ENCODE measurements around the gene HNRNPK.

HNRNPK gene

GRCh38 chr9:83962165-83962564, 17.9 kb downstream of the HNRNPK start:
- Histone ChIP-seq H2AFZ (ENCODE audit: low read depth, low read length) (no peak overlapping the region), H3K36me3 (ENCODE audit: insufficient read depth, low read length) (peaks cover 4% of the 10 kb centered on the region; the same call in 1 of the 2 replicates), H3K9ac (ENCODE audit: low read depth, low read length) (no peak overlapping the region), H3K4me1 (ENCODE audit: insufficient read depth, low read length) (peaks cover 3% of the 10 kb centered on the region), H3K4me3 (ENCODE audit: low read depth in 1 of 2, low read length in 2 of 2) (no peak overlapping the region), H4K20me1 (ENCODE audit: insufficient read depth, low read length) (0 out of 2 replicates have a peak, but pooled peaks cover 5% of the 10 kb centered on the region), H3K27me3 (ENCODE audit: insufficient read depth, low read length, poor library complexity) (no peaks in the 10 kb centered on the region), H3K27ac (ENCODE audit: low read length) (no peak overlapping the region), H3K9me3 (ENCODE audit: insufficient read depth, low read length, severe bottlenecking) (no peaks in the 10 kb centered on the region), H3K79me2 (ENCODE audit: insufficient read depth, low read length) (no peaks in the 10 kb centered on the region), H3K4me2 (ENCODE audit: insufficient read depth, low read length) (no peak overlapping the region)
- DNase-seq (no peak), ATAC-seq (ENCODE audit: insufficient read depth, low read depth) (no peak)
- no peak for TF ChIP-seq CTCF (IDR thresholded peaks at IDR 0.05; ENCODE audit: borderline replicate concordance, extremely low read depth, low read length, poor library complexity, severe bottlenecking)
- no peak for TF ChIP-seq EZH2 (IDR thresholded peaks at IDR 0.05; ENCODE audit: borderline replicate concordance, low read depth, low read length, severe bottlenecking)

- Histone ChIP-seq H3K9me3 (ENCODE audit: insufficient read depth, low read length, severe bottlenecking) (no peaks in the 10 kb centered on the region), H2AFZ (ENCODE audit: low read depth, low read length) (no peak overlapping the region), H3K4me2 (ENCODE audit: insufficient read depth, low read length) (no peak overlapping the region), H3K27me3 (ENCODE audit: insufficient read depth, low read length, poor library complexity) (no peaks in the 10 kb centered on the region), H3K4me3 (ENCODE audit: low read depth in 1 of 2, low read length in 2 of 2) (no peak overlapping the region), H3K27ac (ENCODE audit: low read length) (no peak overlapping the region), H3K9ac (ENCODE audit: low read depth, low read length) (no peak overlapping the region), H3K36me3 (ENCODE audit: insufficient read depth, low read length) (no peaks in the 10 kb centered on the region), H3K79me2 (ENCODE audit: insufficient read depth, low read length) (peaks cover 3% of the 10 kb centered on the region), H3K4me1 (ENCODE audit: insufficient read depth, low read length) (peaks cover 10% of the 10 kb centered on the region), H4K20me1 (ENCODE audit: insufficient read depth, low read length) (0 out of 2 replicates have a peak, but pooled peaks cover 4% of the 10 kb centered on the region)
- ATAC-seq (ENCODE audit: insufficient read depth, low read depth) (no peak), DNase-seq (no peak)
- TF ChIP-seq EZH2 (IDR thresholded peaks at IDR 0.05; ENCODE audit: borderline replicate concordance, low read depth, low read length, severe bottlenecking) (no peak), CTCF (IDR thresholded peaks at IDR 0.05; ENCODE audit: borderline replicate concordance, extremely low read depth, low read length, poor library complexity, severe bottlenecking) (no peak)
Observed at GRCh38 chr9:83960991-83961390, 19.0 kb downstream of the HNRNPK start.

- TF ChIP-seq CTCF (IDR thresholded peaks at IDR 0.05; ENCODE audit: borderline replicate concordance, extremely low read depth, low read length, poor library complexity, severe bottlenecking) (no peak), EZH2 (IDR thresholded peaks at IDR 0.05; ENCODE audit: borderline replicate concordance, low read depth, low read length, severe bottlenecking) (no peak)
- Histone ChIP-seq H3K4me2 (ENCODE audit: insufficient read depth, low read length) (no peak overlapping the region), H3K4me3 (ENCODE audit: low read depth in 1 of 2, low read length in 2 of 2) (no peak overlapping the region), H2AFZ (ENCODE audit: low read depth, low read length) (no peak overlapping the region), H3K4me1 (ENCODE audit: insufficient read depth, low read length) (peaks cover 23% of the 10 kb centered on the region), H3K27me3 (ENCODE audit: insufficient read depth, low read length, poor library complexity) (no peaks in the 10 kb centered on the region), H4K20me1 (ENCODE audit: insufficient read depth, low read length) (no peaks in the 10 kb centered on the region), H3K79me2 (ENCODE audit: insufficient read depth, low read length) (peaks cover 8% of the 10 kb centered on the region), H3K9ac (ENCODE audit: low read depth, low read length) (no peak overlapping the region), H3K36me3 (ENCODE audit: insufficient read depth, low read length) (no peaks in the 10 kb centered on the region; the same call in 1 of the 2 replicates), H3K9me3 (ENCODE audit: insufficient read depth, low read length, severe bottlenecking) (no peaks in the 10 kb centered on the region), H3K27ac (ENCODE audit: low read length) (no peak overlapping the region)
- DNase-seq (no peak), ATAC-seq (ENCODE audit: insufficient read depth, low read depth) (no peak)
Observed at GRCh38 chr9:83959061-83959460, 21.0 kb downstream of the HNRNPK start.

- TF ChIP-seq CTCF (IDR thresholded peaks at IDR 0.05; ENCODE audit: borderline replicate concordance, extremely low read depth, low read length, poor library complexity, severe bottlenecking), result no peak
- TF ChIP-seq EZH2 (IDR thresholded peaks at IDR 0.05; ENCODE audit: borderline replicate concordance, low read depth, low read length, severe bottlenecking), result no peak
- Histone ChIP-seq H3K36me3 (ENCODE audit: insufficient read depth, low read length) (peaks cover 1% of the 10 kb centered on the region), H3K4me3 (ENCODE audit: low read depth in 1 of 2, low read length in 2 of 2) (peak overlapping the region; percentile 47 to 72; a peak in 3 of 4 replicates), H3K4me1 (ENCODE audit: insufficient read depth, low read length) (peaks cover 23% of the 10 kb centered on the region), H4K20me1 (ENCODE audit: insufficient read depth, low read length) (no peaks in the 10 kb centered on the region), H3K9me3 (ENCODE audit: insufficient read depth, low read length, severe bottlenecking) (no peaks in the 10 kb centered on the region), H3K27me3 (ENCODE audit: insufficient read depth, low read length, poor library complexity) (no peaks in the 10 kb centered on the region), H2AFZ (ENCODE audit: low read depth, low read length) (peak overlapping the region; percentile 86), H3K79me2 (ENCODE audit: insufficient read depth, low read length) (peaks cover 8% of the 10 kb centered on the region), H3K4me2 (ENCODE audit: insufficient read depth, low read length) (peak overlapping the region; percentile 82), H3K9ac (ENCODE audit: low read depth, low read length) (peak overlapping the region; percentile 80), H3K27ac (ENCODE audit: low read length) (peak overlapping the region; percentile 77)
- ATAC-seq (ENCODE audit: insufficient read depth, low read depth) (no peak), DNase-seq (no peak)
Observed at GRCh38 chr9:83957248-83957513, 22.8 kb downstream of the HNRNPK start.

Data from DND-41 (cell line).